HG02571 (cell line): ENCODE results near the gene ZFPL1.
"Not testable (repeated sequence)": the region's sequence is repeated elsewhere in the genome, so short reads cannot be mapped to it uniquely, and the experiment has no call there.

ENCODE experiments used
- ATAC-seq: cut with Tn5 transposase; IDR thresholded peaks from one replicate; pipeline ENCODE4 v1.9.1; 2021; ENCODE audit warnings: mild to moderate bottlenecking, moderate library complexity; ENCODE audit not compliant: unreplicated experiment

Gene ZFPL1

DNA sequence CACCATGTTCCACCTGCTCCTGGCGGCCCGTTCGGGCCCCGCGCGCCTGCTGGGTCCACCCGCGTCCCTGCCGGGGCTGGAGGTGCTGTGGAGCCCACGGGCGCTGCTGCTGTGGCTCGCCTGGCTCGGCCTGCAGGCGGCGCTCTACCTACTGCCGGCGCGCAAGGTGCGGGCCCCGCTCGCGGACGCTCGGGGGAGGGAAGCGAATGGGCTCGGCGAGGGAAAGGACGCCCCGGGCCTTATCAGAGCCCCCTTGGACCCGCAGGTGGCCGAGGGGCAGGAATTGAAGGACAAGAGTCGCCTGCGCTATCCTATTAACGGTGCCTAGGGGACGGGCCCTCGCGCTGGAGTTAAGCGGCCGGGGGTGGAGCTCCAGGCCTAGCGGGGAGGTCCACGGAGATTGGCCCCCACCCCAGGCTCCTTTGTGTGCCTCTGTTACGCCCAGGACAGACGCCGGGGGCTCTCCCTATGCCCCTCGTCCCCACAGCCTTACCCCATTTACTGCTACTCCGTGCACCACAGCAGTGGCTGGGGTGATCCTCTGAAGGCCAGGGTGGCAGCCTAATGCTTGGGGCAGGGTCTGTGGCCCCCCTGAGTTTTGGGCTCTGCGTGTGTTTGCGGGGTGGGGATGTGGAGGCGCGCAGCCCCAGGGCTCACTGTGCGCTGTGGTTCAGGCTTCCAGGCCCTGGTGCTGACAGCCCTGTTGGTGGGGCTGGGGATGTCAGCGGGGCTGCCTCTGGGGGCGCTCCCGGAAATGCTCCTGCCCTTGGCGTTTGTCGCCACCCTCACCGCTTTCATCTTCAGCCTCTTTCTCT is 28.7 kb downstream of the ZFPL1 start:
- ATAC-seq: peak; percentile 32

DNA sequence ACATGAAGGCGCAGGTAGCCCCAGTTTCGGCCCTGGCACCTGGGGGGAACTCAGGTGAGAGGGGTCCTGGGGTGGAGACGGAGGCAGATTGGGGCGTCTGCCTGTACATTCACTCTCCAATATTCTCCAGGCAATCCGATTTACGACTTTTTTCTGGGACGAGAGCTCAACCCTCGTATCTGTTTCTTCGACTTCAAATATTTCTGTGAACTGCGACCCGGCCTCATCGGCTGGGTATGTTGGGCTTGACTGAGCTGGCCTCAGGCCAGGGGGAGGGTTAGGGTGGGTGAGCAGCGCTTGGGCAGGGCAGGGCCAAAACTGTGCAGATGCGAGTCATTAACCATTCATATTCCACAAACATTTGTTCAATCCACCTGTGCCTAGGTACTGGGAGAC is 29.3 kb downstream of the ZFPL1 start:
- ATAC-seq: no peak

DNA sequence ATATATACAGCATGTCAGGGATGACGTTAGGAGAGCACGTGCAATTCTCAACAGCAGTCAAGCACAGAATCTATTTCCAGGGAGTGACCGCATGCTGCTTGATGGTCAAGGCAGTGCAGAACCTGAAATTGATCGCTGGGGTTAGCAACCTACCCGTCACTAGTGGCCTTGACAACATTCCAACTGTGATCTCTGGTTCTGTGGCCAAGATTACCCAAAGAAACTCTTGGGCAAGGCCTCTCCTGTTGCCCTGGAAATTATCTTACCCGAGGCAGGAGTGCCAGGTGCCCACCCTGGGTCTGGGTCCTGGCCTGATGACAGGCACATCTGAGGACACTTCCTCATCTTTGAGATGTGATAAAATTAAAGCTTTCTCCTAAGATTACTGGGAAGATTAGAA is 29.8 kb downstream of the ZFPL1 start:
- no peak for ATAC-seq

DNA sequence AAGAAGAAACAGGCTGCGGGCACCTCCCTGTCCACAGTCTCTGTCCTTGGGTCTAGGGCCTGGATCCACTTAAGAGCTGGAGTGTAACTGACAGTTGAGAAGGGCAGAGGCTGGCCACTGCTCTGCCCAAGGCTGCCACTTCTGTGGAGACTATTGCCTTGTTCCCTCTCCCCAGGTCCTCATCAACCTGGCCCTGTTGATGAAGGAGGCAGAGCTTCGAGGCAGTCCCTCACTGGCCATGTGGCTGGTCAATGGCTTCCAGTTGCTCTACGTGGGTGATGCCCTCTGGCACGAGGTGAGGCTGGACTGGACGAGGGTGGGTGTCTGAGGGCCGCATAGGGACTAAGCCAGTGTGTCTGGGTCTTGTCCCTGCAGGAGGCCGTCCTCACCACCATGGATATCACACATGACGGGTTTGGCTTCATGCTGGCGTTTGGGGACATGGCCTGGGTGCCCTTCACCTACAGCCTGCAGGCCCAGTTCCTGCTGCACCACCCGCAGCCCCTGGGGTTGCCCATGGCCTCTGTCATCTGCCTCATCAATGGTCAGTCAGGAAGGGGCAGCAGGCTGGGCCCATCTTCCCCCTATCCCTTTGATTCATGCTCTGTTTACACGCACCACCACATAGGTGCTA is 30.6 kb downstream of the ZFPL1 start:
- ATAC-seq: no peak

DNA sequence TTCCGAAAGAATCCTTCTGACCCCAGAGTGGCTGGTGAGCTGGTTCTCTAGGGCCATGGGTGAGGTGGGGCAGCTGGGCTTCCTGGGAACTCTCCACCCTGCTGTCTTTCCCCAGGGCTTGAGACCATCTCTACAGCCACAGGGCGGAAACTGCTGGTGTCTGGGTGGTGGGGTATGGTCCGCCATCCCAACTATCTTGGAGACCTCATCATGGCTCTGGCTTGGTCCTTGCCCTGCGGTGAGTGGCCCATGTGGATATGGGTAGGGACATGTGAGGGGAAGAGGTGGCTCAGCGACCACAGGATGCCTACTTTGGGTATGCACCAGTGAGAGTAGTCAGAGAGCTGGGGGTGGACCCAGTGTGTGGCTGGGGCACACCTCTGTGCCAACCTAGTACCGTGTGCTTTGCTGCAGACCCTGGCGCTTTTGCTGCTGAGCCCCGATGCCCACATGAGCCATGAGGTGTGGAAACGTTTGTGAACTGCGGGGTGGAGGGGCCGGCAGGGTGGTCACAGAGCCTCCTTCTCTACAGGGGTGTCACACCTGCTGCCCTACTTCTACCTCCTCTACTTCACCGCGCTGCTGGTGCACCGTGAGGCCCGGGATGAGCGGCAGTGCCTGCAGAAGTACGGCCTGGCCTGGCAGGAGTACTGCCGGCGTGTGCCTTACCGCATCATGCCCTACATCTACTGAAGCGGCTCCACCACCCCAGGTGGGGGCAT is 31.5 kb downstream of the ZFPL1 start:
- ATAC-seq: no peak

DNA sequence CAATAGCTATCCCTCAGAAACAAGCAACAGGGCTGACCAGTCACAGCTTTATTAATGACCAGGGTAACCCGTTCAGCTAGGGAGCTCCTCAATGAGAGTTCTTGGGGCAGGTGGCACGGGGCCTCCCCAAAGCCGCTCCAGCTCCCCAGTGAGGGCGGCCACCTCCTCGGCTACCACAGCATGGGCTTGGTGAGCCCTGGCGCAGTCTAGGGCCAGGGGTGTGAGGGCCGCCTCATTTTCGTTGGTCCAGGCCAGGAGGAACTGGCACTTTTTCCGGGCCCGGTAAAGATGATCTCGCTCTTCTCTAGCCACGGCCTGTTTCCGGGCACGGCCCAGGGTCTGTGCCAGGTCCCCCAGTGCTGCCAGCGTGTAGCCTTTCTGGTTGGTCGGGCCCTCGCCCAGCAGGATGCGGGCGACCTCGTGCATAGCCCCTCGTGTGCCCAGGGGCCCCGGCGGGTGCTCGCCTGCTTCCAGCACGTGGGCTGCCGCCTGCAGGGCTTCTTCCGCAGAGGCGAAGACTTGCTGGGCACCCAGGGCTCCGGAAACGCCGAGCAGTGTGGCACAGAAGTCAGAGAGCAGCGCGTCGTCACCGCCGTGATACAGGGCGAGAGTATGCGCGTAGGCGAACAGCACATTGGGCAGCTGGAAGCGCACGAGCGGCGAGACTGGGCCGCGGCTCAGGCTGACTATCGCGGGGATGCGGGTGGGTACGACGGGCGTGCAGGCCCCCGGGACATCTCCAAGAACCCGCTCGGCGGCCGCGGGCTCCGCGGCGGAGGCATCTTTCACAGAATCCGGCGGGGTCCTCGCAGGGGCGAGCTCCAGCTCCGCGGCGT is 32.6 kb downstream of the ZFPL1 start:
- no peak for ATAC-seq

DNA sequence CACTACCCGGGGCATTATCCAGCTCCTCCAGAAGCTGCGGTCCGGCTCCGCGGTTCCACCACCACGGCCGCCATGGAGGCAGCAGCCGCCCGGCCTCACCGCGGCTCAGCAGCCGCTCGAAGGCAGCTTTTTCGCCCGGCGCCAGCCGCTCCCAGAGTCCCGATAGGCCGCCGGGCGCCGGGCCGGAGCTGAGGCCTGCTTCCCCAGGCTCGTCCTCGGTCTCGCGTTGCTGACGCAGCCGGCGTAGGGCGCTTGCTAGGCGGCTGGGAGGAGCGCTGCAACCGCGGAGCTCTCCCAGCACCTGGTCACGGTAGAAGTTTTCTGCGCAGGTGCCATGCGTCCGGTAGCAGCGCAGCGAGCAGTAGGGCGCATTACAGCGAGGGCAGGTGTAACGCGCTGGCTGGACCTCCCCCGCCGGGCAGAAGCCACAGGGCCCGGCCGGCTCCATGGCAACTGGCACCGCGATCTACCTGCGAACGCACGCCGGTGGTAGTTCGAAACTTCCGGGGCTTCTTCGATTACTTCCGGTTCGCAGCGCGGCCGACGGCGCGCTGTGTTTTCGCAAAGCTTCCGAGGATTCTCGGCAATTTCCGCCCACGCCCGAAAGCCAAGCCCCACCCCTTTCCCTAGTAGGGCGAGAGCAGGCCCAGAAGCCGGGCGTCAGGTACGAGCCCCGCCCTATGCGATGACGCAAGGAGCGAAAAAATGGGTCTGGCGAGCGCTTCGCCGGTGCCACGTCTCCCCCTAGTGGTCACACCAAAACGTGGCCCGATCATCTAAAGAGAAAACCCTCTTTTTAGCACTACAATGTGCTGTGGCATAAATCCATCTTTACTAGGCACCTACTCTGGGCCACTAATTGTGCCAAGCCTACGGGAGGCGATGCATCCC is 33.4 kb downstream of the ZFPL1 start, which contains the start of gene ZNHIT2:
TSS of gene ZNHIT2 (minus strand) at position 496 of the 891 bp plus-strand sequence. CDS start at position 448, 48 bp downstream.
- ATAC-seq: peak; percentile 59

DNA sequence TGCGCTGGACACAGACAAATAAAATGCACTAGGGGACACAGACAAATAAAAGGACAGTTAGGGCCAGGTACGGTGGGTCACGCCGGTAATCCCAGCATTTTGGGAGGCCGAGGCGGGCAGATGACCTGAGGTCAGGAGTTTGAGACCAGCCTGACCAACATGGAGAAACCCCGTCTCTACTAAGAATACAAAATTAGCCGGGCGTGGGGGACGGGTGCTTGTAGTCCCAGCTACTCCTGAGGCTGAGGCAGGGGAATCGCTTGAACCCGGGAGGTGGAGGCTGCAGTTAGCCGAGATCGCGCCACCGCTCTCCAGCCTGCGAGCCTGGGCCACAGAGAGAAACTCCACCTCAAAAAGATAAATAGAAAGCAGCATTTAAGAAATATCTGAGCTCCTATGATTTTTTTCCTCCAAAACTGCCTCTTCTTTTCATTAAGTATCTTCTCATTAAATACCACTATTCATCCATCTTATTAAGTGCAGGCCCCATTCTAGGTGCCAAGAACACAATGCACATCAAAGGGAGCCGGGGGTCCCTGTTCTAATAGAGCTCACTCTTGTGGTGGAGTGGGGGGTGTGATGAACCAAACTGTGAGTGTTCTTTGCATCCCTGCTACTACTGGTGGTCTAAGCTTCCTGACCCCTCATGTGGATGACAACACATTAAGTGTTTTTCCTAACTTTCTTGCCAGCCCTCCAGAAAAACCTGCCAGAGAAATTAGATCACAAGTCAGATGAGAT is 34.2 kb downstream of the ZFPL1 start:
- ATAC-seq: no peak

DNA sequence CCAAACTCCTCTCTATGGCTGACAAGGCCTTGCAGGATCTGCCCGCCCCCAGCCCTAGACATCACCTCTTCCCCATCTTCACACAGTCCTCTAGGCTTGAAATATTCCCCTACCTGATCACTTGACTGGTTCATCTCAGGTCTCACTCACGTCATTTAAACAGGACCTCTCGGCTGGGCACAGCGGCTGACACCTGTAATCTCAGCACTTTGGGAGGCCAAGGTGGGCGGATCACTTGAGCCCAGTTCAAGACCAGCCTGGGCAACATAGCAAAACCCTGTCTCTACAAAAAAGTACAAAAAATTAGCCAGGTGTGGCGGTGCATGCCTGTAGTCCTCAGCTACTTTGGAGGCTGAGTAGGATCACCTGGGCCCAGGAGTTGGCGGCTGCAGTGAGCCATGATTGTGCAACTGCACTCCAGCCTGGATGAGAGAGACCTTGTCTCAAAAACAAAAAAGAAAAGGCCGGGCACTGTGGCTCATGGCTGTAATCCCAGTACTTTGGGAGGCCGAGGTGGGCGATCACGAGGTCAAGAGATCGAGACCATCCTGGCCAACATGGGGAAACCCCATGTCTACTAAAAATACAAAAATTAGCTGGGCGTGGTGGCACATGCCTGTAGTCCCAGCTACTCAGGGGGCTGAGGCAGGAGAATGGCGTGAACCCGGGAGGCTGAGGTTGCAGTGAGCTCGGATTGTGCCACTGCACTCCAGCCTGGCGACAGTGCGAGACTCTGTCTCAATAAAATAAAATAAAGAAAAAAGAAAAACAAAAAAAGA is 35.1 kb downstream of the ZFPL1 start:
- not testable (repeated sequence) for ATAC-seq

DNA sequence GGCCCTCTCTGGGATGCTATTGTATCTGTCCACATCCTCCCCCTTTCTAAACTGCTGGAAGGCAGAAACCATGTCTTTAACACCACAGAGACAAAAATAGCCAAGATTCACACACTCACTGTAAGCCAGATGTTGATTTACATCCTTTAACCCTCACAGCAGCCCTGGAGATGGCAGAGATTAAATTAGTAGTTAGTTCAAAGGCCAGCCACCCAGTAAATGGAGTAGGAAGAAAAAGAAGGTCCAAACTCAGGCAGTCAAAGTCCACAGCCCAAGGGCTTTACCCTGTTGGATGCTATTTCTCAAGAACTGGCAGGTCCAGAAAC is 35.6 kb downstream of the ZFPL1 start:
- no peak for ATAC-seq

DNA sequence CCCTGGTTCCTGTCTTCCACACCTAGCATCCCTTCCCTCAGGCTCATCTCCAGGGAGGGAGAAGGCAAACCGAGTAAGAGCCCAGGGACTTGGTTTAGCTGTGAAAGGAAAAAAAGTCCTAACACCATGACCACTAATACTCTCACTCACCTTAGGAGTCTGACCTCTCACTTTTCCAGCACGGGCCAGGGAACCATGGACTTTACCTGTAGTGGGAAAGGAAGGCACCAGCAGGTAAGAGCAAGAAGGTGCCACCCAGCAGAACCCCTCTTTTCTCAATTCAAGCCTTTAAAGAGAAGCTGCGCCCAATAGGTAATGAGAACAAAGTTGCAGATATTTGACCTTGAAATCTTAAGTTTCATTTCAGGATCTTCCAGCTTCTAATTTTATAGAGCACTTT is 36.8 kb downstream of the ZFPL1 start:
- ATAC-seq: no peak

DNA sequence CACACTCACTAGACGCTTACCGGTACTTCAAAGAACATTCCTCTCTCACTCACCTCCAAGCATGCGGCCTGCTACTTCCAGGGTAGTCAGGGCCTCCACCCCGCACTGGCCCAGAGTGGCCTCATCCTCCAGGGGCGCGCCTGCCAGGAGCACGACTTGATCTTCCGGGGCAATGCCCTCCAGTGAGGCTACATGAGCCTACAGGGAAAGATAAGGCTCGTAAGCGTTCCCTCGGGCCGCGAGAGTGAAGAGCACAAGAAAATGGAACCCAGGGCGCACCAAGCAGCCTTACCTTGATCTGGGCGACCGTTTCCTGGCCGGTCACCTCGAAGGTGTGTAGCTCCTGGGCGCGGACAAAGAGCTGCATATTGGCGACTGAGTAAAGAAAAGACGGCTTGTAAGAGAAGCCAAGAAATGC is 37.4 kb downstream of the ZFPL1 start:
- no peak for ATAC-seq

DNA sequence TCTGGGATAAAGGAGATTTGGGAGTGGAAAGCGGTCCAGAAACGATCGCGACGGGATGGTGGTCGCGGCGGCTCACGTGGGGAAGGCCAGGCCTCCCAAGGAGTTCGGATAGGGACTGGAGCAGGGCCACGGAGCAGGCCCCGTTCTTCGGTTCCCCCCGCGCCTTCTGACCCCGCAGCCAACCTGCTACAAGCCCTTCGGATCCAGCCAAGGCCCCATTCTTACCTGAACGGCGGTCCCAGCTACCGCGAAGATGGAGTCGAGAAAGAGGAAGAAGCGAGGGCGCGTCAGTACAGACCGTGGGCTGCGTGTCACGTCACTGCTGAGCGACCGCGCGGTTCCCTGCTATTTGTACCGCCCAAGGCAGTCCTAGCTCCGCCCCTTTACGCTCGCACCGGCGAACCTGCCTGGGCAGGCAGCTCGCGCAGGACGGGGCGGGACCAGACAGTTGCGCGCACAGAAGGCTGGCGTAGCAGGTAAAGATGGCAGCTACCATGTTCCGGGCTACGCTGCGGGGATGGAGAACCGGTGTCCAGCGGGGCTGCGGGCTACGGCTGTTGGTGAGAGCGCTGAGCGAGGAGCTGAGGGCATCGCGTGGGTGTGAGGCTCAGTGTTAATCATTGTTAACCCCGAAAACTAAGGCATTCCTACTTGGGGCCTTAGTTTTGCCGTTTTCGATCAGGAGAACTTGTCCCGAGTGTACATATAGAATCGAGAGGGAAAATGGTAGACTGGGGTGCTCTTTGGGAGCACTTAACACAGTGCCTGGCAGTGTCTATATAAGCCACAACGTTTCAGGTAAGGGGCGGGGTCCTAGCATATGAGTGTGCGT is 38.1 kb downstream of the ZFPL1 start, which contains the start of the genes FAU and MRPL49:
TSS of gene FAU (minus strand) at position 270 of the 832 bp plus-strand sequence. CDS start 321 bp downstream, outside the sequence.
TSS of gene MRPL49 (plus strand) at position 457 of the 832 bp plus-strand sequence. CDS start at position 483, 26 bp downstream.
- peak; percentile 61 for ATAC-seq

DNA sequence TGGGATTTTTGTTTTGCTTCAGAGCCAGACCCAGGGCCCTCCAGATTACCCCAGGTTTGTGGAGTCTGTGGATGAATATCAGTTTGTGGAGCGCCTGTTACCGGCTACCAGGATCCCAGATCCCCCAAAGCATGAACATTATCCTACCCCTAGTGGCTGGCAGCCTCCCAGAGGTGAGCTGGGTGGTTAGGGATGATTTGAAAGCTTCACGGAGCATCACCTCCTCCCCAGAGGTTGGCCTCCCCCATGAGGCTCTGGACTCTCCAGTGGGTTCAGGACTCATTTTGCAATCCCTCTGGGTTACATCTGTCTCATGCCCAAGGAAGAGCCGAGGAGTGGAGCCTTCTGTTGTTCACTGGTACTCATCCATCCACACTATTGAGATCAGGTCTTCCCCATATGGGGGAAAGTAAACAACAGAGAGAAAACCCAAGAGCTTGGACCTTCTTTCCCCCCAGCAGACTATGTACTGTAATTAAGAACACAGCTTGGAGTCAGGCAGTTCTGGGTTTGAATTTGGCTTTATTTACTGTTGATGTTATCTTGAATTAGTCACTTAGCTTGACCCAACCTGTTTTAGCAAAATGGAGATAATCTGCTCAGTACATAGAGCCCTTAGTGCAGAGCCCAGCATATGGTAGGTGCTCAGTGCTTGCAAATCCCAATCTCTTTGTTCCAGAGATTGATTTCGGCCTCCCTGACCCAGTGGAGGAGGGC is 40.6 kb downstream of the ZFPL1 start:
- no peak for ATAC-seq

DNA sequence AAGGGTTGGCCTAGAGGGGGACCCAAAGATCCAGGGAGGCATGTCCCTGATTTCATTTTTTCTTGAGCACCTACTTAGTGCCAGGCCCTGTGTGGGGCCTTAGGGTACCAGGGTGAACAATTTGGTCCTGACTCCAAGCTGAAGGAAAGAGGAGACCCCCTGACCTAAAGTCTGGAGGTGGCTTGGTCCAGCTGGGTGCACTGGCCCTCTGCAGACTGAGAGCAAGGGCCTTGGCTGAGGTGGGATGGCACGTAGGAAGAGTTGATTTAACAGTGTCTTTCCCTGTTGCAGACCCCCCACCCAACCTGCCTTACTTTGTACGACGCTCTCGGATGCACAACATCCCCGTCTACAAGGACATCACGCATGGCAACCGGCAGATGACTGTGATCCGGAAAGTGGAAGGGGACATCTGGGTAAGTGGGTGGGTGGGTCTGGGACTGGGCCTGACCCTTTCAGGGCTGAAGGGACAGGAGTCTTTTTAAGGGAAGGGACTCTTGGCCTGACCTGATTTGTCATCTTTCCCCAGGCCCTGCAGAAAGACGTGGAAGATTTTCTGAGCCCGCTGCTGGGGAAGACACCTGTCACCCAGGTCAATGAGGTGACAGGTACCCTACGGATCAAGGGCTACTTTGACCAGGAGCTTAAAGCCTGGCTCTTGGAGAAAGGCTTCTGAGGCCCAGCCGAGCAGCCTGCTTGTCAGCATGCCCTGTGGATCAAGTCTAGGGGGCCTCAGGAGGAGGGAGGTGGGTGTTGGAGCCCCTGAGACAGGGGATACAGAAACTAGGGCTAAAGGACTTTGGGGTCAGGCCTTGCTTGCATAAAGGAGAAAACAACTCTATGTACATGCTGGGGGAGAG is 41.4 kb downstream of the ZFPL1 start:
- ATAC-seq: no peak
